Esophagus muscularis mucosa (tissue), 3 donors: ENCODE results near the gene AAR2.

Source experiments
- EP300 ChIP-seq: sonication (generic); formaldehyde crosslinking; IDR thresholded peaks from one replicate; pipeline ENCODE4 v1.6.1; 2017; ENCODE audit warnings: antibody characterized with exemption
- TF ChIP-seq, protein P1 (sequence below), 3 experiments: fragments of 200-600 bp in 2 of 3; fragments of 450-650 bp in 1 of 3; sonication (generic) in 2 of 3; IDR thresholded peaks; one replicate each; pipeline ENCODE4 v1.5.1; 2017 to 2019; ENCODE audit warnings: antibody characterized with exemption in 3 of 3, mild to moderate bottlenecking in 2 of 3, moderate library complexity in 1 of 3

DNA sequence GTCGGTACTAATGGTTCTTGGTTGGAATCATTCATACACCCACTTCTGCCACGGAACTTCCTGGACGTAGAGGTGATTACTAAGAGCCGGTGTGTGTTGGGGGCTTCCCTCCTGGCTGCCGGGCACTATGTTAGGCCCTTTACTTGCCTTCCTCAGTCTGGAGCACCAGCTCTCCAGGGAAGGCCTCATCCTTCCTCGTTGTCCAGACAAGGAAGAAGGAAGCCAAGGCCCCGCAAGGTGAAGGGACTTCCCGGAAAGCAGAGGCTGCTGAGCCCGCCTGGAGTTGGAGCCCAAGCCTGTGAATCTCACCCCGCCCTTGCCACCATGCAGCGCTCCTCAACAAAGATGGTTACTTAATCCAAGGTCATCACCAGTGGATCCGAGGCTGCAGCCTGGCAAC, 26.2 kb downstream of the AAR2 start:
- no peak for TF ChIP-seq EP300
- TF ChIP-seq, protein P1, sequence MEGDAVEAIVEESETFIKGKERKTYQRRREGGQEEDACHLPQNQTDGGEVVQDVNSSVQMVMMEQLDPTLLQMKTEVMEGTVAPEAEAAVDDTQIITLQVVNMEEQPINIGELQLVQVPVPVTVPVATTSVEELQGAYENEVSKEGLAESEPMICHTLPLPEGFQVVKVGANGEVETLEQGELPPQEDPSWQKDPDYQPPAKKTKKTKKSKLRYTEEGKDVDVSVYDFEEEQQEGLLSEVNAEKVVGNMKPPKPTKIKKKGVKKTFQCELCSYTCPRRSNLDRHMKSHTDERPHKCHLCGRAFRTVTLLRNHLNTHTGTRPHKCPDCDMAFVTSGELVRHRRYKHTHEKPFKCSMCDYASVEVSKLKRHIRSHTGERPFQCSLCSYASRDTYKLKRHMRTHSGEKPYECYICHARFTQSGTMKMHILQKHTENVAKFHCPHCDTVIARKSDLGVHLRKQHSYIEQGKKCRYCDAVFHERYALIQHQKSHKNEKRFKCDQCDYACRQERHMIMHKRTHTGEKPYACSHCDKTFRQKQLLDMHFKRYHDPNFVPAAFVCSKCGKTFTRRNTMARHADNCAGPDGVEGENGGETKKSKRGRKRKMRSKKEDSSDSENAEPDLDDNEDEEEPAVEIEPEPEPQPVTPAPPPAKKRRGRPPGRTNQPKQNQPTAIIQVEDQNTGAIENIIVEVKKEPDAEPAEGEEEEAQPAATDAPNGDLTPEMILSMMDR (IDR thresholded peaks at IDR 0.05) = no peak
